ENCODE results near the gene MAPK10. TPM values are rescaled to one million over a fixed set of nuclear protein-coding genes. Genes with fewer than 3 reads are reported as not detected.

The MAPK10 gene
- total and polyA plus RNA-seq, 2 experiments from 2014 or later: 5.9 to 14.8 TPM

DNA sequence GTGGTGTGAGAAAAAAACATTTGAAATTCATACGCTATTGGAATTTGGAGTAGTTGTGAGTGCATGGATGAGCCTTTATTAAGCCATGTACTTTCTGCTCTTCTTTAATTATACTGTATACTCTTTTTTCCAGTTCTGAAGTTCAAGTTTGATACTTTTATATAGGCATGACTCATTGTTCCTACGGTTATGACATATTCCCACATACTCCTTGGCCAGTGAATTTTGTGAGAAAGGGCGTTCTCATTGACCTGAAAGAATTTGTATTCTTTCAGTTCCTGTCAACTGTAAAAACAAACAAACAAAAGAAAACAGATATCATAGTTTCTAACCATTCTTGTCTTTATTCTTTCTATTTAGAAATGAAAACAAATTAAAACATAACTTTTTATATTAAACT, 407.3 kb downstream of the MAPK10 start:
- H3K4me1 ChIP-seq (ENCODE audit: insufficient read depth): no peaks in the 10 kb centered on the region
- no peak overlapping the region for H2AFZ ChIP-seq
- no peaks in the 10 kb centered on the region for H3K36me3 ChIP-seq (replicated peaks; ENCODE audit: insufficient read depth, low read depth)
- no peaks in the 10 kb centered on the region for H3K27me3 ChIP-seq
- H3K4me2 ChIP-seq: no peak overlapping the region
- no peaks in the 10 kb centered on the region for H3K9me2 ChIP-seq (replicated peaks; ENCODE audit: insufficient read depth)
- H3K9me3 ChIP-seq (ENCODE audit: low read depth): no peaks in the 10 kb centered on the region
- H3K4me3 ChIP-seq: no peak overlapping the region
- no peak for TF ChIP-seq EZH2 (IDR thresholded peaks at IDR 0.05; ENCODE audit: borderline replicate concordance)
- TF ChIP-seq, protein P1, sequence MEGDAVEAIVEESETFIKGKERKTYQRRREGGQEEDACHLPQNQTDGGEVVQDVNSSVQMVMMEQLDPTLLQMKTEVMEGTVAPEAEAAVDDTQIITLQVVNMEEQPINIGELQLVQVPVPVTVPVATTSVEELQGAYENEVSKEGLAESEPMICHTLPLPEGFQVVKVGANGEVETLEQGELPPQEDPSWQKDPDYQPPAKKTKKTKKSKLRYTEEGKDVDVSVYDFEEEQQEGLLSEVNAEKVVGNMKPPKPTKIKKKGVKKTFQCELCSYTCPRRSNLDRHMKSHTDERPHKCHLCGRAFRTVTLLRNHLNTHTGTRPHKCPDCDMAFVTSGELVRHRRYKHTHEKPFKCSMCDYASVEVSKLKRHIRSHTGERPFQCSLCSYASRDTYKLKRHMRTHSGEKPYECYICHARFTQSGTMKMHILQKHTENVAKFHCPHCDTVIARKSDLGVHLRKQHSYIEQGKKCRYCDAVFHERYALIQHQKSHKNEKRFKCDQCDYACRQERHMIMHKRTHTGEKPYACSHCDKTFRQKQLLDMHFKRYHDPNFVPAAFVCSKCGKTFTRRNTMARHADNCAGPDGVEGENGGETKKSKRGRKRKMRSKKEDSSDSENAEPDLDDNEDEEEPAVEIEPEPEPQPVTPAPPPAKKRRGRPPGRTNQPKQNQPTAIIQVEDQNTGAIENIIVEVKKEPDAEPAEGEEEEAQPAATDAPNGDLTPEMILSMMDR (IDR thresholded peaks at IDR 0.05; ENCODE audit: poor library complexity): no peak
- no peak for TF ChIP-seq EZH2phosphoT487 (IDR thresholded peaks at IDR 0.05; ENCODE audit: low read depth, severe bottlenecking, unreplicated experiment)
- no peaks in the 10 kb centered on the region for H3K79me2 ChIP-seq
- no peak for DNase-seq (ENCODE audit: low spot score)
- 92% methylated on average over 3 of the region's 3 CpGs for WGBS (ENCODE audit: low lambda C conversion rate, missing lambda C conversion rate)
- H4K20me1 ChIP-seq (ENCODE audit: insufficient read depth, poor library complexity, severe bottlenecking): no peaks in the 10 kb centered on the region
- no peak overlapping the region for H3K27ac ChIP-seq

DNA sequence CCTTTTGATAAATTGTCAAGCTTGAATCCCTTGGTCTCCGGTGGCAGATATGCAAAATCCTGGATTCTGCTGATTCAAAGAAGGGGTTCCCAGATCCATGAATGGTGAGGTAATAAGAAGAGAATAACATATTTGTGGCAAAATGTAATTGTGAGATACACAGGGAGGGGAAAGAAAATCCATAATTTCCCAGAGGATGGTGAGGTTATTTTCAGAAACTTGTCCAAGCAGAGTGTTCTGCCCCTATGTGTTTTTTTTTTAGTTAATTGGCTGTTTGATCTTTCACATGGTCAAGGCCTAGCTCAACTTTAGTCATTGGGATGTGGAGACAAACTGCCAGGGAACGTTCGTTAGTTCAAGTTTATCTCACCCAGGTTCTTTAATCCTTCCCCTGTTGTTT, 408.8 kb downstream of the MAPK10 start:
- no peak overlapping the region for H3K27ac ChIP-seq
- H3K79me2 ChIP-seq: no peaks in the 10 kb centered on the region
- H3K9me3 ChIP-seq (ENCODE audit: low read depth): no peaks in the 10 kb centered on the region
- no peak overlapping the region for H3K4me3 ChIP-seq
- no peaks in the 10 kb centered on the region for H3K4me1 ChIP-seq (ENCODE audit: insufficient read depth)
- H2AFZ ChIP-seq: no peak overlapping the region
- H3K4me2 ChIP-seq: no peak overlapping the region
- no peaks in the 10 kb centered on the region for H4K20me1 ChIP-seq (ENCODE audit: insufficient read depth, poor library complexity, severe bottlenecking)
- DNase-seq (ENCODE audit: low spot score): no peak
- no peaks in the 10 kb centered on the region for H3K27me3 ChIP-seq
- WGBS (ENCODE audit: low lambda C conversion rate, missing lambda C conversion rate): 89% methylated on average over 3 of the region's 3 CpGs
- TF ChIP-seq EZH2 (IDR thresholded peaks at IDR 0.05; ENCODE audit: borderline replicate concordance): no peak
- TF ChIP-seq, protein P1 (IDR thresholded peaks at IDR 0.05; ENCODE audit: poor library complexity): no peak
- TF ChIP-seq EZH2phosphoT487 (IDR thresholded peaks at IDR 0.05; ENCODE audit: low read depth, severe bottlenecking, unreplicated experiment): no peak
- no peaks in the 10 kb centered on the region for H3K36me3 ChIP-seq (replicated peaks; ENCODE audit: insufficient read depth, low read depth)
- H3K9me2 ChIP-seq (replicated peaks; ENCODE audit: insufficient read depth): no peaks in the 10 kb centered on the region

DNA sequence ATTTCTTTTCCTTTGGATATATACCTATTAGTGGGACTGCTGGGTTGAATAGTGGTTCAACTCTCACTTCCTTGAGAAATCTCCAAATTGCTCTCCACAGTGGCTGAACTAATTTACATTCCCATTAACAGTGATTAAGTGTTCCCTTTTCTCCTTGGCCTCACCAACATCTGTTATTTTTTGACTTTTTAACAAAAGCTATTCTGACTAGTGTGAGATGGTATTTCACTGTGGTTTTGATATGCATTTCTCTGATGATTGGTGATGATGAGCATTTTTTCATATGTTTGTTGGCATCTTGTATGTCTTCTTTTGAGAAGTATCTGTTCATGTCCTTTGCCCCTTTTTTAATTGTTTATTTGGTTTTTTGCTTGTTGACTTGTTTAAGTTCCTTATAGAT, 413.0 kb downstream of the MAPK10 start:
- H3K27me3 ChIP-seq: no peaks in the 10 kb centered on the region
- no peak for DNase-seq (ENCODE audit: low spot score)
- H4K20me1 ChIP-seq (ENCODE audit: insufficient read depth, poor library complexity, severe bottlenecking): no peaks in the 10 kb centered on the region
- no peaks in the 10 kb centered on the region for H3K4me1 ChIP-seq (ENCODE audit: insufficient read depth)
- H3K4me2 ChIP-seq: no peak overlapping the region
- no peaks in the 10 kb centered on the region for H3K36me3 ChIP-seq (replicated peaks; ENCODE audit: insufficient read depth, low read depth)
- H3K4me3 ChIP-seq: no peak overlapping the region
- TF ChIP-seq, protein P1 (IDR thresholded peaks at IDR 0.05; ENCODE audit: poor library complexity): no peak
- no peak for TF ChIP-seq EZH2phosphoT487 (IDR thresholded peaks at IDR 0.05; ENCODE audit: low read depth, severe bottlenecking, unreplicated experiment)
- no peak for TF ChIP-seq EZH2 (IDR thresholded peaks at IDR 0.05; ENCODE audit: borderline replicate concordance)
- H3K9me2 ChIP-seq (replicated peaks; ENCODE audit: insufficient read depth): no peaks in the 10 kb centered on the region
- H3K27ac ChIP-seq: no peak overlapping the region
- no peaks in the 10 kb centered on the region for H3K9me3 ChIP-seq (ENCODE audit: low read depth)
- H3K79me2 ChIP-seq: no peaks in the 10 kb centered on the region
- no peak overlapping the region for H2AFZ ChIP-seq

DNA sequence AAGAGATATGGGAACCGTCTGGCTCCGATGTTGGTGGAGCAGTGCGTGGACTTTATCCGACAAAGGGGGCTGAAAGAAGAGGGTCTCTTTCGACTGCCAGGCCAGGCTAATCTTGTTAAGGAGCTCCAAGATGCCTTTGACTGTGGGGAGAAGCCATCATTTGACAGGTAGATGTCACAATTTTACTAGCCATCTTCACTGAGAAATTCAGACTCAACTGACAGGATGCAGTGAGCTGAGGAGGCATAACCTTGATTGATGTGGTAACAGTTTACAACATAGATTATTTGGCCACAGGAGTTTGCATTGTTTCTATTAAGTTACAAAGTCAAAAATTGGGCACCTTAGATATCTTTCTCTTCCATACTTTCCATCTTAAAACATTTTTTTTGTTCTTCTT, 417.7 kb downstream of the MAPK10 start:
- DNase-seq (ENCODE audit: low spot score): no peak
- H2AFZ ChIP-seq: no peak overlapping the region
- H4K20me1 ChIP-seq (ENCODE audit: insufficient read depth, poor library complexity, severe bottlenecking): no peaks in the 10 kb centered on the region
- H3K27ac ChIP-seq: no peak overlapping the region
- H3K4me1 ChIP-seq (ENCODE audit: insufficient read depth): no peaks in the 10 kb centered on the region
- WGBS (ENCODE audit: low lambda C conversion rate, missing lambda C conversion rate): 88% methylated on average over 5 of the region's 5 CpGs
- H3K79me2 ChIP-seq: no peaks in the 10 kb centered on the region
- H3K9me2 ChIP-seq (replicated peaks; ENCODE audit: insufficient read depth): no peaks in the 10 kb centered on the region
- no peaks in the 10 kb centered on the region for H3K9me3 ChIP-seq (ENCODE audit: low read depth)
- H3K36me3 ChIP-seq (replicated peaks; ENCODE audit: insufficient read depth, low read depth): no peaks in the 10 kb centered on the region
- H3K4me3 ChIP-seq: no peak overlapping the region
- H3K4me2 ChIP-seq: no peak overlapping the region
- H3K27me3 ChIP-seq: no peaks in the 10 kb centered on the region
- no peak for TF ChIP-seq EZH2 (IDR thresholded peaks at IDR 0.05; ENCODE audit: borderline replicate concordance)
- TF ChIP-seq EZH2phosphoT487 (IDR thresholded peaks at IDR 0.05; ENCODE audit: low read depth, severe bottlenecking, unreplicated experiment): no peak
- TF ChIP-seq, protein P1 (IDR thresholded peaks at IDR 0.05; ENCODE audit: poor library complexity): no peak

Data from hepatocyte (in vitro differentiated cells).